HG02884 (cell line): Measurements from ENCODE around the gene DTNBP1.

Experiments
- ATAC-seq: cut with Tn5 transposase; IDR thresholded peaks from one replicate; pipeline ENCODE4 v1.9.1; 2021; ENCODE audit warnings: mild to moderate bottlenecking, moderate library complexity; ENCODE audit not compliant: unreplicated experiment

The DTNBP1 gene

DNA sequence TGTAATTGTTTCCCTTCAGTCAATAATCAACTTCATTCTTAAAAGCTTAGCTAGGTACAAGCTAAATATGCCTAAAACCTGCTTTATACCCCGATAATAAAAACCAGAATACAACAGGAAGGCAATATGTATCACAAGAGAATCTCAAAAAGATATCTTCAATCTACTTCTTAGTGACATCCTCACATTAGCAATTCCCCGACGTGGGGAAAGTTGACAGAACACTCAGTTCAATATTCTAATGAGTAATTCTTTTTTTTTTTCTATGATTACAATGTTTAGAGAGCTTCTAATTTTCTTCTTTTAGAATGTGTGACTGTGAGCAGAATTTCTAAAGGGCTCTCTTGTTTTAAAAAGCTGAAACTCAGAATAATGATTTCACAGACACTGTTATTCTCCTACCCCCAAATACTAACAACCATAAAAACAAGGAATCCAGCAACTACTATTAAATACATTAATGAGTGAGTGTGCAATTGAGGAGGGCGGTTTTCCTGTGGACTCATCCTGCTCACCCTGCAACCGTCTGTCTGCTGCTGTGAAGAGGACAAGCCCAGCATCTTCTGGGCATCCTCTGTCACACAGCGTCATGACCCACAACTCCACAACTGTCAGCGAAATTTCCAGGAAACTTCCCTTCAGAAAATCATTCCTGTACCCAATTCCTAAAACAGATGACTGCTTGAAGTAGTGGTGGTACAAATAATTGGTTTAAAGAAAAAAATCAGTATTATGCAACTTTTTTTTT lies 68.1 kb downstream of the DTNBP1 start:
- ATAC-seq, result no peak

DNA sequence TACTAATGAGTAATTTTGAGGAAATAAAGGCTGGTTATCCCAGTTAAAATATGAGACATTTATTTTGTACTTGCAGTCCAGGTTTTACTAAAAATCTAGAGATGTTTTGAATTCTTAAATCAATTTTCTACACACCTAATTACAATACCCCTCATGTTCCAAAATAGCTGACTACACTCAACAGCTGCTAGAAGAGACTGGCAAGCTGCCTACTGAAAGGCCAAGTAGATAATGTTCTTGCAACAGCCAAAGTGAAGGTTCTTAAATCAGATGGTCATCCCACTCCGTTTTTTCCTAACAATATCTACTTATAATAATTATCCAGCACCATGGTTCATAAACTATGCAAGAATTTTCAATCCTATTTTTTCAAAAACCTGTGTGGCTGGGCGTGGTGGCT lies 69.0 kb downstream of the DTNBP1 start:
- ATAC-seq, result no peak

DNA sequence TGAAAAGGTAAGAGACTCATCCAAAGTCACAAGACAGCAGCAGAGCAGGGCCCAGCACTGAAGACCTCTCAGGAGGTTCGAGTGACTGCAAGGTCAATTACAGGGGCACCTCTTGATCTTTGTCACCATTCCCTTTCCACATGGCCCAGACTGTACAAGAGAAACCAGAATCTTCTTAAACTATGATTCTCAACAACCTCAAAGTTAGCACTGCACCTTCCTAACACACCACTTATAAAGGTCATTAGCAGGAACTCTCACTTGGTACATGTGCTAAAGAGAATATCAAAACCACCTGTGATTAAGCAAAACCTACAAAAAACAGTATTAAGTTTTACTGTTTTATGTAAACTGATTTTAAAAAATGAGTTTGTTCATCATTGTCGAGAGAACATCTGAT lies 70.2 kb downstream of the DTNBP1 start:
- no peak for ATAC-seq

DNA sequence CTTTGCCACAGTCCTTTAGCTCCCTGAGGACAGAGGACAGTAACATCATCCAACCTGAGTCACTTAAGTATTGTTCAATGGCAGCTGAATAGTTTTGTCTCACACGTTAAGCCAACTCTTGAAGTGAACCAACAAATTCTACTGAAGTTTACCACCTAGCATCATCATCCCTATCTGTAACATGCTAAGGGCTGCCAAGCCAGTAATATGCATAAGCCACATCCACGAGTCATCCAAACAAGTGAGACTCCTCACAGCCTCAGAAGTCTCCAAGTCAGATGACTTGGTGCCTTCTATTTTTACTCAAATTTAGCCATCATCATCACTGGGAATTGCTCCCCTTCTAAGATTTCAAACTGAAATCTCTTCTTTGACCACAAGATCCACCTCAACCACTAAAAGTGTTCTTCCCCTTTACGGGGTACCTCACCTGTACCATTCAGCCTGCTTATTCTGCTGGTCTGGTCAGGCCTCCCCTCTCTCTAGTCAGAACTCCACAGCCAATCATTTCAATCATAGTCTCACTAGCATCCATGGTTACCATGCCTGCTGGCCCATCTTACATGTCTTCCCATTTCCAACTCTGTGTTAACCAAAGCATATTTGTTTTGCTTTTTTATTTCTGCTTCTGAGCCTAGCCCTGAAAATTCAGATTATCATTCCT lies 73.7 kb downstream of the DTNBP1 start:
- ATAC-seq, result no peak

DNA sequence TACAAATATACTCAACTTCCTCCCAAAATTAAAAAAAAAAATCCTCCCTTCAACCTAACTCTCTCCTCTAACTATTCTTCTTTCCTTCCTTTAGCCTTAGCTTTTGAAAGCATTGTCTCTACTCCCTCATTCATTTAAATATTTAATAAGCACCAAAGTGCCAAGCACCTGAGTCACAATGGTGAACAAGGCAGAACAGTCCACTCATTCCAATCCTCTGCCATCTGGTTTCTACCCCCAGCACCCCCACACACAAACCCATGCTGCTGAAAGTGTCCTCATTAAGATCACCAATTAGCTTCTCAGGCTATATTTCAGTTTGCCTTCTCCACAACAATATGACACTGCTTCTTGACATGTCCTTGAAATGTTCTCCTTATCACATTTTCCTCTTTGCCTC lies 76.3 kb downstream of the DTNBP1 start:
- ATAC-seq, result no peak

DNA sequence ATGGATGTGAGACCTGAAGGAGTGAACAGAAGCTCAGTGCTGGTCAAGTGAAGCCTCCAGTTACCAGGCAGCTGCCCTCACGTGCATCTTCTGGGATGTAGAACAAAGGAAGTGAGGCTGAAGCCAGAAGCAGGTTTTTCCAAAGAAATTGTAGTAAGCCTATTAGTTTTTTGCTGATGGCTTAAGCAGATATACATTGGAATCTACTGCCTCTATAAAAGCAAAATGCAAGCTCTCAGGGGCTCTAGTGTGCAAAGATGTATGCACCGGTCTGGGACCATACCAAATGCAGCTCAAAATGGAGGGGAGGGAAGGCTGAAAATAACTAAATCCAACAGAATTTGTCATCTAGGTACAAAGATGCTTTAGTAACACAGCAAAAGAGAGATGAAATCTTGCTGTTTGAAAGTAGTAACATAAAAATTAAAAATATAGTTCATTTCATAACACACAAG lies 77.0 kb downstream of the DTNBP1 start:
- no peak for ATAC-seq

DNA sequence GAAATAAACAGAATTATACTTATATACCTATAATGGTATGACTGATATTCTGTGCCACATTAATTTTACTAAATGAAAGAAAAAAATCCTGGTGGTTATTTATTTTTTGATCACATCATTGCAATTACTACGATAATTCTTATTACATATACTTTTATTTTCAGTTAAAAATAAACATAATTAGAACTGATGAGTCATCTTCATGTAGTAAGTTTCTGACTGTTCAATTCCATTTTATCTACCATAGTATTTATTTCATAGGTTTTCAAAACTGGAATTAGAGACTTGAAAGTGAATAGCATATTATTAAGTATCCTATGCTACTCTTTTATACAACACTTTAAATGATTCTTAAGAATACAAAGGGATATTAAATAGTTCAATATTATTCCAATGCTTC lies 80.3 kb downstream of the DTNBP1 start:
- ATAC-seq, result no peak

DNA sequence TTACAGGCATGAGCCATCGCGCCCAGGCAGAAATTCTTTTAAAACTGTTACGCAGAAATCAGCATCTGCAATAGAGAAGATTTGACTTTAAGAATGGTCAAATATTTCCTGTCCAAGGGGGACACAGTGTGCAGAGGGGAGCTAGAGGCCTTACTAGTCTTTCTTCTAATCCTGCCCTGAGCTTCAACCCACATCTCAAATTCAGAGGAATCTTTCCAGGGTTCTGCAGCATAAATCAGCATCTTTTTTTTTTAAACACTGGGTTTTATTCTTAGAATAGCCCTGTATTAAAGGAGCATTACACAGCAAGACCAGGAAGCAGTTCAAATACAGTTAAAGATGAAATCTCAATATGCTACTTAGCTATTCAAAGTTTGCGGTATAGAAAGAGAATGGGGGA lies 81.1 kb downstream of the DTNBP1 start:
- no peak for ATAC-seq

DNA sequence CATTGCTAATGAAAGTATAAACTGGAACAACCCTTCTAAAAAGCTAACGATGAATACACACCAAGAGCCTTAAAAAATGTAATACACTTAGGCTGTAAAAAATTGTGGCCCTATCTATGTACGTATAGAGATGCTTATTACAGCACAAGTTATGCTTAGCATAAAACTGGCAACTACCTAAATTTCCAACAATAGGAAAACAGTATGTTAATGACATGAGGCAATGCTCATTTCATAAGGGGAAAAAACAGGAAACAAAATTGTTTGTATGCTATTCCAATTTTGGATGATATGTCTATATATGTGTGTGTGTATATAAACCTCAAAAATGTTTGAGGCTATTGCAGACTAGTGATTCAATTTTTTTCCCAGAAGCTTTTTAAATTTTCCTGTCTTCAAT lies 82.5 kb downstream of the DTNBP1 start:
- ATAC-seq, result no peak

DNA sequence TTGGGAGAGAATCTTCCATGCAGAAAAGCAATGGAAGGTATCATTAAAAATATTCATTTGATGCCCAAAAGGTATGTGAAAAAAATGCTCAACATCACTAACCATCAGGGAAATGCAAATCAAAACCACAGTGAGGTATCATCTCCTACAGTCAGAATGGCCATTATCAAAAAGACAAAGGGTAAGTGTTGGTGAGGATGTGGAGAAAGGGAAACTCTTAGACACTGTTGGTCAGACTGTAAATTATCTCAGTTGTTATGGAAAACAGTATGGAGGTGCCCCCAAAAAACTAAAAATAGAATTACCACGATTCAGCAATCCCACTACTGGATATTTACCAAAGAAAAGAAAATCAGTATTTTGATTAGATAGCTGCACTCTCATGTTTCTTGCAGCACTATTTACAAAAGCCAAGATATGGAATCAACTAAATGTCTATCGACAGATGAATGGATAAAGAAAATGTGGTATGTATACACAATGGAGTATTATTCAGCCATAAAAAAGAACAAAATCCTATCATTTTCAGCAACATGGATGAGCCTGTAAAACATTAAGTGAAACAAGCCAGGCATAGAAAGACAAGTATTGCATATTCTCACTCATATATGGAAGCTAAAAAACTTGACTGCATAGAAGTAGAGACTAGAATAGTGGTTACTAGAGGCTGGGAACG lies 84.0 kb downstream of the DTNBP1 start:
- ATAC-seq, result no peak

DNA sequence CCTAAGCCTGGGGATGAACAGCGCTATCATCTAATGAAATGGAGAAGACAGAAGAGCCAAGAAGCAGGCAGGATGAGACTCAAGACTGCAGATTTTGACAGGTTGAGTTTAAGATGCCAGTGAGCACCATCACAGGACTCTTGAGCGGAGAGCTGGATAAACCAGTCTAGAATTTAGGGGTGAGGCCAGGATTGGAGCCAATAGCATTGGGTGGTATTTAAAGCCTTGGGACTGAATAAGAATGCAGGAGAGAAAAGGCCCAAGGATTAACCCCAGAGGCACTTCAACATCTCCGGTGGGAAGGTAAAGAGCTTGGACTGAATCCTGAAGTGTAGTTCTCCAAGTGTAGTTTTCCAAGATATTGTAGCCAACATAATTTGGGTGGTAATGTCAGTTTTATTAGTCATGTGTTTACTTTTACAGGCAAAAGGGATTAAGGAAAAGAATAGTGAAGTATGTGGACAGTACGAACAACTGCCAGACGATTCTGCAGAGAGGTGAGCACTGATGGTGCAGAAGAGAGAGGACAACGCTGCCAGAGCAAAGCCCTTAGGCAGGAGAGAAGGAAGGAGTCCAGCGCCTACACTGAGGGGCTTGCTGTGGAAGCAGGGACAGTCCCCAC lies 85.2 kb downstream of the DTNBP1 start:
- ATAC-seq, result no peak

DNA sequence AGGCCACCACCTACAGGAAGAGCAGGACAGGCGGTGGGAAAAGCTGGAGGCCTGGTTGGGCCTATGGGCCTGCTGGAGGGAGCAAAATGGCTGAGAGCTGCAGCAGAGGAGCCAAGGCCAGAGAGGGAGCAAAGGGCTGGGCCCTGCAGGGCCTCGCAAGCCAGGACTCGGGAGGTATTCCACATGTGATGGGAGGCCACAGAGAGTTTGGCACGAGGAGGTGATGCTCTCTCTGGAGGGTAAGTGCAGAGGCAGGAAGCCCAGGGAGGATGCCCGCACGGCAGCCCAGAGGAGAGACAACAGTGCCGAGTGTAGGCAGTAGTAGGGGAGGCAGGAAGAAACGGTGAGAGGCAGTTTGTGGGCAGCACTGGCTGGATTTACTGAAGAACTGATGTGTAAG lies 85.7 kb downstream of the DTNBP1 start:
- ATAC-seq, result no peak

DNA sequence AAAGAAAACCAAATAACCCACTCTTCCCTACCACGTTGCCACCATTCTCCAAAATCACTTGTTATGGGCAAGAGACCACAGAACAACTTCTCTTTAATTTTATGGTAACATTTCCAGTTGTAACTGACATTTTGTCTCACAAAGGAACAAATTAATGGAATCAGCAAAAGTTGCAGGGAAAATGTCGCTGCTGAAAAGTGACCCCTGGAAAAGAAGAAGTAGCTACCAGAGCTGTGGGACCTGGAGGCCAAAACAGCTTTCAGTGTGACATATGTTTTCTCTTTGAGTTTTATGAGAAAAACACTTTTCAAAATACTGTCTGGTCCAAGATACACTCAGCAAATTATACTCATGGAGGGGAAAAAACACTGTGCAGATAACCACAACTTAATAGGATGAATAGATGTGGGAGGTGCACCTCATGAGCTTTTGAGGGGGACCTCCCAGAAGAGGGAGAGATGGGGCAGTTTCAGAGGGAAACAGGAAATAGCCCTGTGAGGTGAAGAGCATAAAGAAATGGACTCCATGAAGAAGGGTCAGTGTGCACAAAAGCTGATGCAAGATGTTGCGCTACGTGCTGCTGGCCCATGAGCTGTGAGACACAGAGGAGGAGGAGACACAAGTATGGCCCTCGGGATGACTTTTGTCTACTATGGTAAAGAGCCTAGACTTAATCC lies 87.3 kb downstream of the DTNBP1 start:
- ATAC-seq, result no peak

DNA sequence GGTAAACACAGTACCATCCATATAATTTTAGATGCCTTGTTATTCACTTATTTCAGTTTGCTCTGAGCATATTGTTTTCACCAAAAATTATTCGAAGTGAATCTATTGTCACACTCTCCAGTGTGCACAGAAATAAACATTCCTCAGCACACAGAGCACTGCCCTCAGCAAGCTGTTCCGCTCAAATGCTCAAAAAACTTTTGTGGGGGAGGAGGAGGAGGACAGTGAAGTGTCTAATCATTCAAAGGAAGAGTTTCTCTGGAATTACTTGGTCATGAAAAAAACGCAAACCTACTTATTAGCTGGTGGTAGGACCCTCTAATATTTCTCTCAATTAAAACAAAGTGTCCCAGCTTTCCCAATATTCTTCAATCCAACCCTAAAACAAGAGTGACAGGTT lies 88.3 kb downstream of the DTNBP1 start:
- no peak for ATAC-seq

DNA sequence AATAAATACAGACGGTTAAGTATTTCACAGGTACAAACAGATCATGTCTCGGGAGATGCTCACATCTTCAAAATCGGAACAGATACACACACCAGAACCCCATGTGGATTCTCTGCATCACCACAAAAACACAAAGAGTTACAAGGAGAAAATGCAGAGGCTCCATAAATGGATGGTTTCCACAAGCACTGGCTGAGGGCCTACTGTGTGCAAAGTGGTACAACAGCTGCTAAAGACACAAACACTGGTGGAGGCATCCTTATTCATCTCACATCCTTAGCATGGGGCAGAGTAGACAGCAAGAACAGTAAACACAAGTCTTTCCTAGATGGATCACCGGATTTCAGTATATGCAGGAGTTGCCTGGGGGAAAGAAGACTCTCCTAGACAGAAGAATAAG lies 88.8 kb downstream of the DTNBP1 start:
- no peak for ATAC-seq

DNA sequence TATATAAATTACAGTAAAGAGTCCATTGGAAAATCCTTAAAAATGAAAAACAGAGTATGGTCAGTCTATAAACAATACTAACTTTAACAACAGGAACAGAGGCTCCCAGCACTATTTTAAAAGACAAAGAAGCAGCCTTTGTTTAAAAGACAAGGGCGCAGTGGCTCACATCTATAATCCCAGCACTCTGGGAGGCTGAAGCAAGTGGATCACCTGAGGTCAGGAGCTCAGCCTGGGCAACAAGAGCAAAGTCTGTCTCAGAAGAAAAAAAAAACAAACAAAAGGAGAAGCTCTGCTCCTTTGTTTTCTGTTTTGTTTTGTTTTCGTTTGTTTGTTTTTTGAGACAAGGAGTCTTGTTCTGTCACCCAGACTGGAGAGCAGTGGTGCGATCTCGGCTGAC lies 89.4 kb downstream of the DTNBP1 start:
- no peak for ATAC-seq

DNA sequence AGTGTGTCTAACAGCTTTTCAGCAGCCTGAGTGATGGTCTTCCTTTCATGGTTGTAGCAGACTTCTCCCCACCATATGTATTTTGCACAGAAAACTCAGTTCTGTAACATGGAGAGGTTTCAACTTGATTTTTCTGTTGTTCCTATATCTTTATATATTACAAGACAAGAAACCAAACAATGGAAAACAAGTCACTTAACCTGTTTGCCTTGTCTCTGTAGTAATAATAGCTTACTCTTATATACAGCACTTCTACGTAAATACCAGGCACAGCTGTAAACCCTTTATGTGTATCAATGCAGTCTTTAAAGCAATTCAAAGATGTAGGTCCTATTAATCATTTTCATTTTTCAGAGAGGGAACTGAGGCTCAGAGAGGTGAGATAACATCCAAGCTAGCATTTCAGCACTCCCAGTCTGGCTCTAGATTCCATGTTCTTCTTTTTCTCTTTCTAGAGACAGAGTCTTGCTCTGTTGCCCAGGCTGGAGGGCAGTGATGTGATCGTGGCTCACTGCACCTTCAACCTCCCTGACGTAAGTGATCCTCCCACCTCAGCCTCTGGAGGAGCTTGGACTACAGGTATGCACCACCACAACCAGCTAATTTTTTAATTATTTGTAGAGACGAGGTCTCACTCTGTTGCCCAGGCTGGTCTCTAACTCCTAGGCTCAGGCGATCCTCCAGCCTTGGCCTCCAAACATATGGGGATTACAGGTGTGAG lies 90.4 kb downstream of the DTNBP1 start:
- ATAC-seq, result no peak

DNA sequence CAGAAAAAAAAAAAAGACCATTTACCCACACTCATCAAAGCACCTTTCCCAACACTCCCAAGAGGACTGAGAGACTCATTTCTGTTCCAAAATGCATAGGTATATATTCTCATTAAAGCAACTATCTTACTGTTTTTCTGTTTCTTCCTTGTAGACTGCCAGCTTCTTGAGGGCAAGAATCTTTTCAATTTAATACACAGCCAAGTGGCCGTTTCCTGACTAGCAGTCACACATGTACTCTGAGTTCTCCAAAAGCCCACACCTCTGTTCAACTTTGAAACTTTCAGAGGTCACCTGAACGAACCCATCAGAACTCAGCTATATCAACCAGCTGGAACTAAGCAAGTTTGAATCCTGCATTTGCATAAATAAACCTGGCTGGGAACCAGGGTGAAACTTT lies 92.7 kb downstream of the DTNBP1 start:
- no peak for ATAC-seq

DNA sequence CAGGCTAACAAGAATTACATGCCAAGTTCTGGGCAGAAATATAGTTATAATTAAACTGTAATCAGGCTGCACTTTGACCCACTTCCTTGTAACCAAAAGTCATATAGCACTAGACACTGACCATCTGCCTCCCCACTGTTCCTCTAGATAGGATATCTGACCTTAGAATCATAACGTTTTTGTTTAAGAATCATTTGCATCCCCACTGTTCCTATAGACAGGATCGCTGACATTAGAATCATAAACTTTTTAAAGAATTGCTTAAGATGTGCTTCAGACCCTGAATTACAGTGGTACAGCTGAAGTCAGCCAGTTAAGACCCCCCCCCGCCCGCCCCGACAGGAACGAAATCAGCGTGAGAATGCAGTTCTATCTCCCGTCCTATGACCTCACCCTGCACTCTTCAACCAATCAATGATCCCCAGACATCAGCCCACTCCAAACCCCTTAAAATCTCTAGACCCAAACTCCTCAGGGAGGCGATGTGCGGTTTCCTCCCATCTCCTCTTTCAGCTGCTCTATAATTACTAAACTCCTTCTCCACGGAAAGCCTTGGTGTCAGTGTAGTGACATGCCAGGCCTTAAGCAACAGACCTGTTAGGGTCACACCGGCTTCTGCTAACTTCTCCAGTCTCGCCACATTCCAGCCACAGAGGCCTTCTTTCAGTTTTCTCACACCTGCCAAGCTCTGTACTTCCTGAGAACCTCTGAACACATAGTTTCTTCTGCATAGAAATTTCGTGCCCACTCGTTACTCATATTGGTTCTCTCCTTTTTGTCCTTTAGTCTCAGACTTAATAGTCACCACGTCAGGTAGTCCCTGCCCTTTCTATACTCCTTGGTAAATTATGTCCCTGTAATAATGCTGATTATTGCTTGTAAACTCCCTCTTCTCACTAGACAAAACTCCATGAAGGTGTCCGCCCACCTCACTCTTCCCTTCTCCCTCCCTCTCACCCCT lies 93.5 kb downstream of the DTNBP1 start:
- no peak for ATAC-seq
